GM12801 (cell line): ENCODE measurements around the gene MARS1.

ENCODE experiments used
- CTCF ChIP-seq: IDR thresholded peaks from one replicate; pipeline ENCODE4 v1.5.1; 2011; ENCODE audit warnings: control low read depth; ENCODE audit not compliant: insufficient read length; ENCODE audit errors: extremely low read depth

Gene MARS1

GRCh38 chr12:57522887-57523705 is 35.2 kb downstream of the MARS1 start:
- TF ChIP-seq CTCF, result no peak

- TF ChIP-seq CTCF, result no peak
These were observed 36.1 kb downstream of the MARS1 start for GRCh38 chr12:57523706-57524614.

GRCh38 chr12:57524814-57525614 is 37.1 kb downstream of the MARS1 start:
- TF ChIP-seq CTCF, result no peak

- no peak for TF ChIP-seq CTCF
These were observed 37.9 kb downstream of the MARS1 start for GRCh38 chr12:57525615-57526383.

- TF ChIP-seq CTCF, result no peak
These were observed 38.7 kb downstream of the MARS1 start for GRCh38 chr12:57526477-57527126.

GRCh38 chr12:57527184-57527583 is 39.3 kb downstream of the MARS1 start:
- no peak for TF ChIP-seq CTCF
